DMS53 (cell line): ENCODE measurements around the gene IPO13.

Experiments
- DNase-seq: peaks from one replicate; lab custom pipeline; 2025; lab: John Stamatoyannopoulos, UW

The IPO13 gene

GRCh38 chr1:43987159-43987902 lies 40.6 kb downstream of the IPO13 start:
- no peak for DNase-seq

DNA sequence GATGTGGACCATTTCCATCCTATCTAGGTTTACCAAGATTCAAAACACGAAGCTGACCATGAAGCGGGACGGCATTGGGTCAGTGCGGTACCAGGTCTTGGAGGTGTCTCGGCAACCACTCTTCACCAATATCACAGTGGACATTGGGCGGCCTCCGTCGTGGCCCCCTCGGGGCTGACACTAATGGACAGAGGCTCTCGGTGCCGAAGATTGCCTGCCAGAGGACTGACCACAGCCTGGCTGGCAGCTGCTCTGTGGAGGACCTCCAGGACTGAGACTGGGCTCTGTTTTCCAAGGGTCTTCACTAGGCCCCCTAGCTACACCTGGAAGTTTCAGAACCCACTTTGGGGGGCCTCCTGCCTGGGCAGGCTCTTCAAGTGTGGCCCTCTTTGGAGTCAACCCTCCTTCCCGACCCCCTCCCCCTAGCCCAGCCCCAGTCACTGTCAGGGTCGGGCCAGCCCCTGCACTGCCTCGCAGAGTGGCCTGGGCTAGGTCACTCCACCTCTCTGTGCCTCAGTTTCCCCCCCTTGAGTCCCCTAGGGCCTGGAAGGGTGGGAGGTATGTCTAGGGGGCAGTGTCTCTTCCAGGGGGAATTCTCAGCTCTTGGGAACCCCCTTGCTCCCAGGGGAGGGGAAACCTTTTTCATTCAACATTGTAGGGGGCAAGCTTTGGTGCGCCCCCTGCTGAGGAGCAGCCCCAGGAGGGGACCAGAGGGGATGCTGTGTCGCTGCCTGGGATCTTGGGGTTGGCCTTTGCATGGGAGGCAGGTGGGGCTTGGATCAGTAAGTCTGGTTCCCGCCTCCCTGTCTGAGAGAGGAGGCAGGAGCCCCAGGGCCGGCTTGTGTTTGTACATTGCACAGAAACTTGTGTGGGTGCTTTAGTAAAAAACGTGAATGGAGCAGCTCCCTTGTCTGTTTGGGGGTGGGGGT lies 43.8 kb downstream of the IPO13 start:
- DNase-seq, result peak; percentile 75

GRCh38 chr1:43991200-43991475 lies 44.4 kb downstream of the IPO13 start:
- no peak for DNase-seq

DNA sequence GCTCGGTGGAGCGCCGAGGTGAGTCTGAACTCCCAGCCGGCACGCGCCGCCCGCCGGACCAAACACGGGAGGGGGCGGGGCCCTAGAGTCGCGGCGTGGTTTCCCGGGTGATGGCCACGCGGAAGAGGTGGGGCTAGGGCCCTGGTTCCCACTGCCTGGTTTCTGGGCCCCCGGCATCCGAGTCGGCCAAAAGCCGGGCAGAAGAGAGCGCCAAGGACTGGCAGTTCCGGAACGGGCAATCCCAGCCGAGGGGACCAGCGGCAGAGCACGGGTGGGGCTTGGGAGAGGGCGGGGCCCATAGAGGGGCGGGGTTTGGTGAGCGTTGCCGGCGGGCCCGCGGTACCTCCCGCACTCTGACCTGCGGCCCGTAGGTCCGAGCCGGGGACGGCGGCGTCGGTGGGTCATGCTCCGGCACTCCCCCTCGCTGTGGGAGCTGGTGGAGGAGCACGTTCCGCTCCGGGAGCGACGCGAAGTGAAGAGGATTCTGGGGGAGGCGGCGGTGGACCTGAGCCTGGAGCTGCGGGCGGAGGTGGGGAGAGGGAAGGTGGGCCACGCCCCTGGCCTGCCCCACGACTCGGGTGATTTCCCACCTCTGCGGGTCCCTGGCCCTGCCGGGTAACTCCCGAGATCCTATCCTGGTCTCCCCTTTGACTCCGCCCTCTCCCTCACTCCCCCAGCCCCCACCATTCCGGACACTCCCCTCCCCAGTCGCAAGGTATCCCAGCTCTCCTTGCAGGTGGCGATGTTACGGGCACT lies 44.9 kb downstream of the IPO13 start, which contains the start of gene CCDC24:
CCDC24 (plus strand) TSS at position 124 of the 756 bp plus-strand sequence; CDS start at position 404, 280 bp downstream.
- DNase-seq, result peak; percentile 95

GRCh38 chr1:43992232-43992995 lies 45.7 kb downstream of the IPO13 start:
- peak; percentile 51 for DNase-seq

- DNase-seq, result no peak
These were observed 46.6 kb downstream of the IPO13 start for GRCh38 chr1:43993206-43993914.

- DNase-seq, result no peak
These were observed 47.3 kb downstream of the IPO13 start for GRCh38 chr1:43994071-43994470.

- peak; percentile 65 for DNase-seq
These were observed 48.3 kb downstream of the IPO13 start for GRCh38 chr1:43994794-43995790.

DNA sequence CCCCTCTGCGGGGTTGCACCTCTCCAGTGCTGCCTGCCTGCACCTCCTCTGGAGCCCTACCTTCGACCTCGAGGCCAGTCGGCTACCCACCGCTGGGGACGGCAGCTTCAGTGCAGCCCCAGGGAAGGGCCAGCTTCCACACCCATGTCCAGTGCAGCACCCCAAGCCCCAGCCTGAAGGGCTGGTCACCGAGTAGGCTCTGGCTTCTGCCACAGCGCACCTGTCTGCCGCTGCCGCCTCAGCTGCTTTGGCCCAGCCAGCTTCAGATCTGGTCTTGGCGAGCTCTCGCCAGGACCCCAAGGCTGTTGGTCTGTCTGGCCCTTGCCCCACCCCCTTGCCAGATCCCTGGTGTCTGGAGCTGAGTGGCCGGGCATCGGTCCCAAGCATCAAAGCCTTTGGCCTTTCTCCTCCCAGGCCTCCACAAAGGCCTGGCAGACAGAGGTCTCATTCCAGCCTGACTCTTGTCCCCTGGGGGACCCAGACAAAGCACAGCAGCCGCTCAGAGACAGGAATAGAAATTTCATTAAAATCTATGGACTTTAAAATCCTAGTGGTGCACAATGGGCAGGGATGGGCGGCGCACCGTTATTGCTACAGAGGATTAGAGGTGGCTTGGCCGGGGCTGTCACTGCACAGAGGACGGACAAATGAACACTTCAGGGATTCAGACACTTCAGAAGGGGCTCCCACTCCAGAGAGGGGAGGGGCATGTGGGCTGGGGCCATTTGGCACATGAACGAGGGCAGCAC lies 49.4 kb downstream of the IPO13 start:
- DNase-seq, result no peak

DNA sequence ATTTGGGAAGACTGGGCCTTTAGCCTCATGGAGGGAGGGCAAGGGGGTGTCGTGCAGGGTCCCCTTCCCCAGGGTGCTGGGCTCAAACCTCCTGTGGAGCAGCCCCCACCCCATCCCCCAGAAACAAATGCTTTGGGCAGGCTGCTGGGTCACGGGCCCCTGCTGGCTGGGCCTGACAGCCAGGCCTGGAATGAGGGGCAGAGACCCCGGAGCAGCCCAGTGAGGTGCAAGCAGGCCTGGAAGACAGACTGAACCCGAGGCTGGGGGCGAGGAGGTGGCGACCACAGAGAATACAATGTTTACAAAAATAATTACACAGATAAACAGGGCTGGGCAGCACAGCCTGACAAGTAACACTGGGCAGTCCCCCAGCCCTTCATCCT lies 50.0 kb downstream of the IPO13 start:
- DNase-seq, result no peak

DNA sequence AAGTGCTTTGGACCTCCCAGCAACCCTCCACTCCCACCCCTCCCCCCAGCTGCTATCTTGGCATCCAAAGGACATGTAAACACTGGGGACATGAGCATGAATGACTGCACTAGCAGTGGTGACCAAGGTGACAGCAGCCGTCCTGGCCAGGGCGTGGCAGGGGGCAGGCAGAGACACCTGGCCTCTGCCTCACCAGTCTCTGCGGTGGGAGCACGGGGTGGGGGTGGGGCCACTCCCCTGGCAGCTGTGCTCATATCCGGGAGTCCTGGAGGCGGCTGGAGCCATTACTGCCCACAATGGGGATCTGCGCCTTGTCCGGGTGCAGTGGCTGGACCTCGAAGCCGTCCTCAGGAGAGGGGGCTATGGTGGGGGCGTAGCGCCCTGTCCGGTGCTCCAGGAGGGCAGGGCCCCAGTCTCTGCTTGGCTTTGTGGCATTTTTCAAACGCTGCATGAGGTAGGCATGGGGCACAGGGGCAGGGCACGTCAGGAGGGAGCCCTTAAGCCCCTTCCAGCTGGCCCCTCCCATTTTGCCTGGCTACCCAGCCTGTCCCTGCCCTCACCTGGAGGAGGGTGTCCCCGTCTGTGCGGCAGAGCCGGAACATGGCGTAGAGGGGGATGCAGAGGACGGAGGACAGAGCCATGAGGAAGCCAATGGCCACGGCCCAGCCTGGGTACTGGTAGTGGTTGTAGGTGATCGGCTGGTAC lies 50.7 kb downstream of the IPO13 start:
- DNase-seq, result peak; percentile 92

DNA sequence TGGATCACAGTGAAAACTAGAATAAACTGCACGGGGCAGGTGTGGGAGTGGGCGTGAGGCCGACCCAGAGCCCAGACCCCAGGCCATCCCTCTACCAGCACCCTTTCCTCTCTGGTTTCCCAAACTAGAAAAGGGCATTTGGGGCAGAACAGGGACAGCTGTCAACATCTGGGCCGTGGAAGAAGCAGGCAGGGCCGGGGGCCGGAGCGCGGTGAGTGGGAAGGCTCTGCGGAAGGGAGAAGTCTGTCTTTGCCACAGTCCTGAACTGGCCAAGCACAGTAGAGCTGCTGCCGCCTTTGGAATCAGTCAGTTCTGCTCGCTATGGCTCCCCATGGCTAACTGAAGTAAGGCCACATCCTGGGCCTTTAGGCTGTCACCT lies 51.2 kb downstream of the IPO13 start:
- DNase-seq, result peak; percentile 41

GRCh38 chr1:43999455-43999854 lies 52.7 kb downstream of the IPO13 start:
- DNase-seq, result no peak

- no peak for DNase-seq
These were observed 53.4 kb downstream of the IPO13 start for GRCh38 chr1:44000122-44000665.

GRCh38 chr1:44002165-44002564 lies 55.4 kb downstream of the IPO13 start:
- DNase-seq, result no peak

DNA sequence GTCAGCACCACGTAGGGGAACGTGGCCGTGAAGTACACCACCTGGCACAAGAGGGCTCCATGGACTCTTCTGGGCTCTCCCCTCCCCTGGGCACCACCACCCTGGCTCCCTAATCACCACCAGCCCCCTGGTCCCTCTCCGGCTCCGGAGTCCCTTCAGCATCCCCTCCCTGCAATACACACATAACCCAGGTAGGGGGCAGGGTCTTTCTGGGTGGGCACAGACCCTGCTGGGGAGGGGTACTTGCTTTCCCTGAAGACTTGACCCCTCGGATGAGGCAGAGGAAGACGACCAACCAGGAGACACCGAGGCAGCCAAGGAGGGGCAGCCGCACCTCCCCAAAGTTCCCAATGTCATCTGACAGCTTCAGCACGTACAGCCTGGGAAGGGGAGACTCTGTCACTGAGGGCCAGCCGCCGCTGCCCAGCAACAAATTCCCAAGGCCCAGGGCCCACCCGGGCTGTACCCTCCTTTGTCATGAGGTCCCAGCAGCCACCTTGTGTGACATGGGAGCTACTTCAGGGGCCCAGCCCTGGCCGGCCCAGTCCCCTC lies 55.9 kb downstream of the IPO13 start:
- no peak for DNase-seq

- DNase-seq, result no peak
These were observed 61.5 kb downstream of the IPO13 start for GRCh38 chr1:44008259-44008658.

- no peak for DNase-seq
These were observed 64.3 kb downstream of the IPO13 start for GRCh38 chr1:44010935-44011471.
